Measurements from ENCODE around the gene SUPT4H1.

The SUPT4H1 gene

DNA sequence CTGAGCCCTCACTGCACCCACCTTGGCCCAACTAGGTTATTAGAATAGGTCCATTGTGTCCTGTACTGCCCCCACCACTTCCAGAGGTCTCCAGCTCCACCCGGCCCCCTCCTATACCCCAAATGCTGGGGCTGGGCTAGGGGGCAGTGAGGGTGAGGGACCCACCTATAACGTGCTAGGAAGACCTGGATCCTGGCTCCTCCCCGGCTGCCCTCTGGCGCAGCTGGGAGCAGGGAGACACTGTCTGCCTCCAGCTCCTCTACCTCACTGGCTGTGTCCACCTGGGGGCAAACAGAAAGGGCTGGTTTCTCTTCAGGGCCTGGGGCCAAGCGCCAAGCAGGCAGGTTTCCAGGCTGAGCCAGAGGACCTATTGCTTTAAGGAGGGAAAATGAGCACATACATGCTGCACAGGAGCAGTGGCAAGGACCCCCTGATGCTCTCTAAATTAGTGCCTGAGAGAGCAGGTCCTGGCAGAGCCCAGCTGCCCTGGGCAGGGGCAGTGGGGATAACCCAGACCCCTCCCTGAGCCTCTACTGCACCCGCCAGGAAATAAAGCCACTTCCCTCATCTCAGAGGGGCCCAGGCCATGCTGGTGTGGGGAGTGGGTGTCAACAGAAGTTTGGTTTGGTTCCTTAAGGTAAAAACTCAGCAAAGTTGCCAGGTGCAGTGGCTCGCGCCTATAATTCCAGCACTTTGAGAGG lies 35.6 kb downstream of the SUPT4H1 start:
- H3K27me3 ChIP-seq (ENCODE audit: control insufficient read depth, insufficient read depth, low read length): no peaks in the 10 kb centered on the region
- no CpG with 5 or more reads among the region's 8 CpGs for WGBS (ENCODE audit: insufficient coverage, insufficient read length)
- no peak overlapping the region for H3K27ac ChIP-seq (ENCODE audit: low read length)
- H3K9me3 ChIP-seq (ENCODE audit: control insufficient read depth, insufficient read depth, low read length): no peaks in the 10 kb centered on the region
- DNase-seq (ENCODE audit: low read depth, low spot score): no peak
- H3K36me3 ChIP-seq (ENCODE audit: control insufficient read depth, insufficient read depth, low read length): no peaks in the 10 kb centered on the region; the same call in 1 of the 2 replicates
- no peaks in the 10 kb centered on the region for H3K4me1 ChIP-seq (ENCODE audit: control insufficient read depth, insufficient read depth, low read length)
- no peak overlapping the region for H3K4me3 ChIP-seq (ENCODE audit: low read length)

DNA sequence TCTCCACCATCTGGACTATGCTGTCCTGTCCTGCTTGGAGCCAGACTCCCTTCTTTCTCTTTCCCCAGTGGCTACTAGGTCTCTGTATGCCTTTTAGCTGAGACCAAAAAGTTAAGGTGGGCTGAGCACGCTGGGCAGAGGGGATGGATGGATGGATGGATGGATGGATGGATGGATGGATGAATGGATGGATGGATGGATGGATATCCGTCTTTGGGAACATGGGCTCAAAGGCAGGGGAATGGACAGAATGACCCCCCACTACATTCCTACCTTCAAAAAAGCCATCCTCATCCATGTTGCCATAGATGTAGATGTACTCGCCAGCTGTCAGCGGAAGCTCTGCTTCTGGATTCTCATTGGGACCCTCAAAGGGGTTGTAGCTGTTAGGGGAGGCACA lies 36.3 kb downstream of the SUPT4H1 start:
- no peaks in the 10 kb centered on the region for H3K4me1 ChIP-seq (ENCODE audit: control insufficient read depth, insufficient read depth, low read length)
- H3K36me3 ChIP-seq (ENCODE audit: control insufficient read depth, insufficient read depth, low read length): no peaks in the 10 kb centered on the region; the same call in 1 of the 2 replicates
- no peak overlapping the region for H3K27ac ChIP-seq (ENCODE audit: low read length)
- no CpG with 5 or more reads among the region's 4 CpGs for WGBS (ENCODE audit: insufficient coverage, insufficient read length)
- no peak overlapping the region for H3K4me3 ChIP-seq (ENCODE audit: low read length)
- DNase-seq (ENCODE audit: low read depth, low spot score): no peak
- no peaks in the 10 kb centered on the region for H3K9me3 ChIP-seq (ENCODE audit: control insufficient read depth, insufficient read depth, low read length)
- H3K27me3 ChIP-seq (ENCODE audit: control insufficient read depth, insufficient read depth, low read length): no peaks in the 10 kb centered on the region

DNA sequence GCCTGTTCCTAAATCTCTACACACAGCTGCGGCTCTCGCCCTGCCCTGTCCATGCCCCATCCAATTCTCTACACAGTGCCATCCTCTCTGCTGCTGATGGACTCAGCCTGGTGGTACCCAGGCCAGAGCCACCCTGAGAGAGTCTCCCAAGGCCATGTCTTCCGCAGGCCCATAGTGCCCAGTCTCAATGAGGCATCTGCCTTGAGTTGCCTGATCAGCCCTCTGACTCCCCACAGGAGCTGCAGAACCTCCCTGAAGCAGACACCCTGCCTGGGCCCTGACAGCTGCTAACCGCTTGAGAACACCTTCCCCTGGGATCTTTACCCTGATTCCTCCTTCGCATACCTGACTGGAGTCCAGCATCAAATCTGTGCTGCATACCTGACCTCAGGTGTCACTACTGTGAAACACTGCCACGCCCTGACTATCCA lies 36.7 kb downstream of the SUPT4H1 start:
- no peaks in the 10 kb centered on the region for H3K4me1 ChIP-seq (ENCODE audit: control insufficient read depth, insufficient read depth, low read length)
- H3K27ac ChIP-seq (ENCODE audit: low read length): no peak overlapping the region
- no CpG with 5 or more reads among the region's 6 CpGs for WGBS (ENCODE audit: insufficient coverage, insufficient read length)
- no peak for DNase-seq (ENCODE audit: low read depth, low spot score)
- no peak overlapping the region for H3K4me3 ChIP-seq (ENCODE audit: low read length)
- H3K27me3 ChIP-seq (ENCODE audit: control insufficient read depth, insufficient read depth, low read length): no peaks in the 10 kb centered on the region
- H3K36me3 ChIP-seq (ENCODE audit: control insufficient read depth, insufficient read depth, low read length): no peaks in the 10 kb centered on the region; the same call in 1 of the 2 replicates
- no peaks in the 10 kb centered on the region for H3K9me3 ChIP-seq (ENCODE audit: control insufficient read depth, insufficient read depth, low read length)

DNA sequence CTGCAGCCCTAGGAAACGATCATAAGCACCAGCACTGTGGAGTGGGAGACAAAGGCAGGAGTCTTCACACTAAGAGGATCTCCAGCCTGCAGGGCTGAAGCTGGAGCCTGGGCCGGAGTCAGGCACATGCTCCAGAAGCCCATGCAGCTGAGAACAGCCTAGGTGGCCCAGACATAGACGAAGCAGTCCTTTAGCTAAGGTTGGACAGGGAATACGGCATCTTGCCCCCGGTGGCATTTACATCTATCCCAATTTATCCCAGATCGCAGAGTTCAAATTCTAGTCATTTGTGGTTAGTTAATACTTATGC lies 37.3 kb downstream of the SUPT4H1 start:
- no peak overlapping the region for H3K4me3 ChIP-seq (ENCODE audit: low read length)
- H3K9me3 ChIP-seq (ENCODE audit: control insufficient read depth, insufficient read depth, low read length): no peaks in the 10 kb centered on the region
- no peaks in the 10 kb centered on the region; the same call in 1 of the 2 replicates for H3K36me3 ChIP-seq (ENCODE audit: control insufficient read depth, insufficient read depth, low read length)
- no peaks in the 10 kb centered on the region for H3K27me3 ChIP-seq (ENCODE audit: control insufficient read depth, insufficient read depth, low read length)
- no peak overlapping the region for H3K27ac ChIP-seq (ENCODE audit: low read length)
- WGBS (ENCODE audit: insufficient coverage, insufficient read length): no CpG with 5 or more reads among the region's 6 CpGs
- no peak for DNase-seq (ENCODE audit: low read depth, low spot score)
- H3K4me1 ChIP-seq (ENCODE audit: control insufficient read depth, insufficient read depth, low read length): no peaks in the 10 kb centered on the region

DNA sequence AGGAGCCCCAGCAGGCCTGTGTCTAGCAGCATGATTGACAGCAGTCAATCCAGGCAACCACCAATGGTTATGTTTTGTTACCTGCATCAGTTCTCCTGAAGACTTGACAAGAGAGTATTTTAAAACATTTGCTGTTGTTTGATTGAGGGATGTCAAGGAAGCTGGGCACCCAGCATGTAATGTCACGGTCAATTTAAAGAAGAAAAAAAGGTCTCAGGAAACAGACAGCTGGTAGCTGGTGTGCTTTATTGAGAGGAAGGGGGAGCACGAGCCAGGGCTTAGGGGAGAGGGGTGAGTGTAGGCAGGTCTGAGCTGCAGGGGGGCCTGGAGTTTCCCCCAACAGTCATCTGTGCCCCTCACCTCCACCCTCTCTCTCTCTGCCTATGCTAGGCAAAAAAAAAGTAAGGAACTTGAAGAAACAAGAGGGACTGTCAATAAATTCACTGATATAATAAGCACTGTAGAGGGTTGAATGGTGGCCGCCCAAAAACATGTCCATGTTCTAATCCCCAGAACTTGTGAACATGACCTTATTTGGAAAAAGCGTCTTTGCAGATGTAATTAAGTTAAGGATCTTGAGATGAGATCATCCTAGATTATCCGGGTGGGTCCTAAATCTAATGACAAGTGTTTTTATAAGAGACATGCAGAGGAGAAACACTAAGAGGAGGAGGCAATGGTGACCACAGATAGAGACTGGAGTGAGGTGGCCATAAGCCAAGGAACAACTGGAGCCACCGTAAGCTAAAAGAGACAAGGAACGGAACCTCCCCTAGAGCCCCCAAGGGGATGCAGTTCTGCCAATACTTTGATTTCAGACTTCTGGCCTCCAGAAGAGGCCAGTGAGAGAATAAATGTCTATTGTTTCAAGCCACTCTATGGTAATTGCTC lies 37.9 kb downstream of the SUPT4H1 start:
- H3K27ac ChIP-seq (ENCODE audit: low read length): no peak overlapping the region
- DNase-seq (ENCODE audit: low read depth, low spot score): no peak
- H3K27me3 ChIP-seq (ENCODE audit: control insufficient read depth, insufficient read depth, low read length): no peaks in the 10 kb centered on the region
- H3K9me3 ChIP-seq (ENCODE audit: control insufficient read depth, insufficient read depth, low read length): no peaks in the 10 kb centered on the region
- WGBS (ENCODE audit: insufficient coverage, insufficient read length): no CpG with 5 or more reads among the region's 7 CpGs
- H3K4me1 ChIP-seq (ENCODE audit: control insufficient read depth, insufficient read depth, low read length): no peaks in the 10 kb centered on the region
- no peaks in the 10 kb centered on the region; the same call in 1 of the 2 replicates for H3K36me3 ChIP-seq (ENCODE audit: control insufficient read depth, insufficient read depth, low read length)
- H3K4me3 ChIP-seq (ENCODE audit: low read length): no peak overlapping the region

DNA sequence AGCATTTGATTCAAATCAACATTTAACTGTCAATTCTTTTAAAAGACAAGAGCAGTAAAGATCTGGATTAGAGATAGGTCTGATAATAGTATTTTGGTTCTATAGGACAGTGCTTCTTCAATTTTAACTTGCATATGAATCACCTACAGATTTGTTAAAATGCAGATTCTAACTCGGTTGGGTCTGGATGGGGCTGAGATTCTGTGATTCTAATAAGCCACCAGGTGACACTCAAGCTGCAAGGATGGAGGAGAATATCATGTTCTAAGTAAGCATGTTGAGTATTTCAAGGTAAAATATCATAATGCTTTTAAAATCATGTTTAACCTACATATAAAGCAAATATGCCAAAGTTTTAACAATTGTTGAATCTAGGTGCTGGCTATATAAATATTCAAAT lies 39.2 kb downstream of the SUPT4H1 start:
- H3K36me3 ChIP-seq (ENCODE audit: control insufficient read depth, insufficient read depth, low read length): no peaks in the 10 kb centered on the region
- no peaks in the 10 kb centered on the region for H3K4me1 ChIP-seq (ENCODE audit: control insufficient read depth, insufficient read depth, low read length)
- H3K27ac ChIP-seq (ENCODE audit: low read length): no peak overlapping the region
- WGBS (ENCODE audit: insufficient coverage, insufficient read length): no CpG with 5 or more reads among the region's 1 CpG
- H3K4me3 ChIP-seq (ENCODE audit: low read length): no peak overlapping the region
- no peak for DNase-seq (ENCODE audit: low read depth, low spot score)
- H3K27me3 ChIP-seq (ENCODE audit: control insufficient read depth, insufficient read depth, low read length): no peaks in the 10 kb centered on the region
- H3K9me3 ChIP-seq (ENCODE audit: control insufficient read depth, insufficient read depth, low read length): no peaks in the 10 kb centered on the region

DNA sequence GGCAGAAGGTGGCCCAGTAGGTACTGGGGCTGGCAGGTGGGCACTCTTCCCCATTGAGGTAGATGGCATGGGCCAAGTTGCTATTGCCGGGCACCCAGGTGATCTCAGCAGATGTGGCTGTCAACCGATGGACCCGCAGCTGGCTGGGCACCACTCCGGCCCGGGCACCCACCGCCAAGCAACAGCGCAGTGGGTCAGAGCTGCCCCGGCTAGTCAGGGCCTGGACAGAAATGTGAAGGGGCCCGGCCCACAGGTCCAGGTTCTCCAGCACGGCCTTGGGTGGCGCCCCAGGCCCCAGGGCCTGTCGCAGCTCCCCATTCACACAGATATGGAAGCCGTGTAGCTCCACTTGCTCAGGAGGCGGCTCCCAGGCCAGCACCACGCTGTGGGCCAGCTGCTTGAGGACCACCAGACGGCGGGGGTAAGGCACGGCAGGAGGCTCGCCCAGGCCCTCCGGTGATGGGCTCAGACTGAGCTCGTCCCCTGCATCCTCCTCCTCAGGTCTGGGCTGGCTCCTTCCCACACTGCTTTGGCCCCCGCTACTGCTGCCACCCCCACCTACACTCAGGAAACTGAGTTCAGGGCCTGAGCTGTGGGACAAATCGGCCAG lies 39.9 kb downstream of the SUPT4H1 start:
- no peaks in the 10 kb centered on the region for H3K9me3 ChIP-seq (ENCODE audit: control insufficient read depth, insufficient read depth, low read length)
- H3K36me3 ChIP-seq (ENCODE audit: control insufficient read depth, insufficient read depth, low read length): no peaks in the 10 kb centered on the region
- H3K27me3 ChIP-seq (ENCODE audit: control insufficient read depth, insufficient read depth, low read length): no peaks in the 10 kb centered on the region
- no peak for DNase-seq (ENCODE audit: low read depth, low spot score)
- WGBS (ENCODE audit: insufficient coverage, insufficient read length): no CpG with 5 or more reads among the region's 23 CpGs
- no peaks in the 10 kb centered on the region for H3K4me1 ChIP-seq (ENCODE audit: control insufficient read depth, insufficient read depth, low read length)
- H3K4me3 ChIP-seq (ENCODE audit: low read length): no peak overlapping the region
- no peak overlapping the region for H3K27ac ChIP-seq (ENCODE audit: low read length)

DNA sequence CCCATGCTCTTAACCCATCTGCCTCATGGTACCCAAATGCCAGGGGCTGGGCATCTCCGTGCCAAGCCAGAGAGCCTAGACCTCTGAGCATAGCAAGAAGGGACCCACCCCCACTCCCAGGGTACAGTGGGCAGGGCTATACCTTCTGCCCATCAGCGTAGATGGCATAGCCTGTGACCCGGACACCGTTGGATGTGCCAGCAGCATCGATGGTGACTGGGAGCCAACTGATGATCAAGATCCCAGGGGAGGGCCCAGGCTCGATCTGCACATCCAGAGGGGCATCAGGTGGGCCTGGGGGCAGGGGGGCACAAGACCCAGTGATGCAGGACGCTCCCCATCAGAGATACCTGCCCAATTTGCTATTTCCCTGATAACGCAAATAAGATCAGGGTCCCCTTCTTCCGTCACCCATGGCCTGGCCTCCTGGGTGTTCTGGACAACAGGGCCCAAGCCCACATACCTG lies 40.5 kb downstream of the SUPT4H1 start:
- WGBS (ENCODE audit: insufficient coverage, insufficient read length): no CpG with 5 or more reads among the region's 9 CpGs
- Histone ChIP-seq H3K27me3 (ENCODE audit: control insufficient read depth, insufficient read depth, low read length) (no peaks in the 10 kb centered on the region), H3K9me3 (ENCODE audit: control insufficient read depth, insufficient read depth, low read length) (no peaks in the 10 kb centered on the region), H3K27ac (ENCODE audit: low read length) (no peak overlapping the region), H3K36me3 (ENCODE audit: control insufficient read depth, insufficient read depth, low read length) (no peaks in the 10 kb centered on the region), H3K4me3 (ENCODE audit: low read length) (no peak overlapping the region), H3K4me1 (ENCODE audit: control insufficient read depth, insufficient read depth, low read length) (no peaks in the 10 kb centered on the region)
- no peak for DNase-seq (ENCODE audit: low read depth, low spot score)

- Histone ChIP-seq H3K9me3 (ENCODE audit: control insufficient read depth, insufficient read depth, low read length) (no peaks in the 10 kb centered on the region), H3K4me1 (ENCODE audit: control insufficient read depth, insufficient read depth, low read length) (no peaks in the 10 kb centered on the region), H3K27ac (ENCODE audit: low read length) (no peak overlapping the region), H3K36me3 (ENCODE audit: control insufficient read depth, insufficient read depth, low read length) (no peaks in the 10 kb centered on the region), H3K4me3 (ENCODE audit: low read length) (no peak overlapping the region), H3K27me3 (ENCODE audit: control insufficient read depth, insufficient read depth, low read length) (no peaks in the 10 kb centered on the region)
- no CpG with 5 or more reads among the region's 23 CpGs for WGBS (ENCODE audit: insufficient coverage, insufficient read length)
- no peak for DNase-seq (ENCODE audit: low read depth, low spot score)
Observed at GRCh38 chr17:58310511-58311428, 41.2 kb downstream of the SUPT4H1 start.

DNA sequence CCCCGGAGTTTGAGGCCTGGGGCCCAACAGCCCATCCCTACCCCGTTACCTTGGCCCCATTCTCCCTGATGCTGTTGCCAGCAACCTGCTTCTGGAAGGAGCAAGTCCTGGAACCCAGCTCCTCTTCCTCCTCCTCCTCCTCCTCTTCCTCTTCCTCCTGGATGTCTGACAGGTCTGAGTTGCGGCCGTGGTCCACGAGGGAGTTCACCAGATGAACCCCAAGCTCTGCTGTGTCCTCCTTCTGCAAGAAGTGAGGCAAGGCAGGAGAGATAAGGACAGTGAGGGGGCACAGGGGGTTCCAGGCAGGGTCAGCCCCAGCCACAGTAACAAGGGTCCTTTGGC lies 42.1 kb downstream of the SUPT4H1 start:
- Histone ChIP-seq H3K27me3 (ENCODE audit: control insufficient read depth, insufficient read depth, low read length) (no peaks in the 10 kb centered on the region), H3K4me3 (ENCODE audit: low read length) (no peak overlapping the region), H3K4me1 (ENCODE audit: control insufficient read depth, insufficient read depth, low read length) (no peaks in the 10 kb centered on the region), H3K9me3 (ENCODE audit: control insufficient read depth, insufficient read depth, low read length) (no peaks in the 10 kb centered on the region), H3K36me3 (ENCODE audit: control insufficient read depth, insufficient read depth, low read length) (no peaks in the 10 kb centered on the region), H3K27ac (ENCODE audit: low read length) (no peak overlapping the region)
- no CpG with 5 or more reads among the region's 5 CpGs for WGBS (ENCODE audit: insufficient coverage, insufficient read length)
- DNase-seq (ENCODE audit: low read depth, low spot score): no peak
